Measurements from ENCODE around the gene MARCHF6. TPM values are rescaled to one million over a fixed set of nuclear protein-coding genes. Genes with fewer than 3 reads are reported as not detected.
"Not testable (repeated sequence)": the region's sequence is repeated elsewhere in the genome, so short reads cannot be mapped to it uniquely, and the experiment has no call there.

Gene MARCHF6
- total and polyA plus RNA-seq, 12 donors = 30.4 to 210 (median 185) TPM

DNA sequence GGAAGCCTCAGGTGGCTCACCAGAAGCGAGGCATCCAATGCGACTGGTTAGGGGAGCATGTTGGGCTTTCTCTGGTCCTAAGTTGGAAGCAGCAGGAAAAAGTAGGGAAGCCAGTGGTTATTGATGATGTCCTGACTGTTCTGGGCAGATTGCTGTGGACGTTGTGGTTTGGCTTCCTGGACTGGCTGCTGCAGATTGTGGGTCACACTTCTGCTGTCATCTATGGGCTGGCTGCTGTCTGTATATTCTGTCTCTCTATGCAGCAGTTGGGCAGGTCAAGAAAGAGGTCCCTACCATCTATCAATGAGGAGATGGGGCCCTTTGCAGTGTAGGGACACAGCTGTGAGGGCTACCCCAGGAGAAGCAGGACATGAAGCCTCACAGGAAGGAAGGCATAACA is 13.5 kb upstream of the MARCHF6 start:
- TF ChIP-seq, protein P1, sequence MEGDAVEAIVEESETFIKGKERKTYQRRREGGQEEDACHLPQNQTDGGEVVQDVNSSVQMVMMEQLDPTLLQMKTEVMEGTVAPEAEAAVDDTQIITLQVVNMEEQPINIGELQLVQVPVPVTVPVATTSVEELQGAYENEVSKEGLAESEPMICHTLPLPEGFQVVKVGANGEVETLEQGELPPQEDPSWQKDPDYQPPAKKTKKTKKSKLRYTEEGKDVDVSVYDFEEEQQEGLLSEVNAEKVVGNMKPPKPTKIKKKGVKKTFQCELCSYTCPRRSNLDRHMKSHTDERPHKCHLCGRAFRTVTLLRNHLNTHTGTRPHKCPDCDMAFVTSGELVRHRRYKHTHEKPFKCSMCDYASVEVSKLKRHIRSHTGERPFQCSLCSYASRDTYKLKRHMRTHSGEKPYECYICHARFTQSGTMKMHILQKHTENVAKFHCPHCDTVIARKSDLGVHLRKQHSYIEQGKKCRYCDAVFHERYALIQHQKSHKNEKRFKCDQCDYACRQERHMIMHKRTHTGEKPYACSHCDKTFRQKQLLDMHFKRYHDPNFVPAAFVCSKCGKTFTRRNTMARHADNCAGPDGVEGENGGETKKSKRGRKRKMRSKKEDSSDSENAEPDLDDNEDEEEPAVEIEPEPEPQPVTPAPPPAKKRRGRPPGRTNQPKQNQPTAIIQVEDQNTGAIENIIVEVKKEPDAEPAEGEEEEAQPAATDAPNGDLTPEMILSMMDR (IDR thresholded peaks at IDR 0.05) = no peak
- H3K27me3 ChIP-seq = no peaks in the 10 kb centered on the region
- peaks cover 0 to 8% (median 0%) of the 10 kb centered on the region in 9 donors for H3K4me1 ChIP-seq
- 78% methylated on average over 3 of the region's 3 CpGs for whole genome bisulfite sequencing, 2 donors
- H3K9me3 ChIP-seq = peaks cover 0 to 11% (median 0%) of the 10 kb centered on the region in 11 donors
- H3K27ac ChIP-seq = no peak overlapping the region
- intact Hi-C loops (cut with DNase I) = loop anchor here in 1 of 10 donors (10.0 kb wide), 1 partner anchor 55 kb away; no protein-coding TSS in a partner anchor
- H3K36me3 ChIP-seq = no peaks in the 10 kb centered on the region
- ATAC-seq = no peak
- H3K4me3 ChIP-seq = no peak overlapping the region
- DNase-seq = no peak

DNA sequence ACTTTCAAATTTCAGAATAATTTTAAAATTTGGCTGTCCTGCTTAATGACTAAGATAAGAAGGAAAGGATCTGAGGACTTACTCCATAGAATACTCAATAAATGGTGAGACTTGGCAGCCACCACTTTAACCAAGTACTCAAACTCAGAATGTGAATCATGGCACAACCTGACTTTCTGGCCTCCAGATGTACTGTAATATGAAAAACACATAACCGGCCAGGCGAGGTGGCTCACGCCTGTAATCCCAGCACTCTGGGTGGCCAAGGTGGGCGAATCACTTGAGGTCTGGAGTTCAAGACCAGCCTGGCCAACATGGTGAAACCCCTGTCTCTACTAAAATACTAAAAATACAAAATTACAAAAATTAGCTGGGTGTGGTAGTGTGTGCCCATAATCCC is 10.0 kb upstream of the MARCHF6 start:
- H3K27me3 ChIP-seq = no peaks in the 10 kb centered on the region
- intact Hi-C loops (cut with DNase I) = no loop called here
- WGBS, 2 donors = 90 to 94% methylated on average over 4 of the region's 4 CpGs
- ATAC-seq (no peak), DNase-seq (no peak)
- no peak overlapping the region for H3K27ac ChIP-seq
- H3K36me3 ChIP-seq = no peaks in the 10 kb centered on the region
- H3K9me3 ChIP-seq = peaks cover 0 to 11% (median 0%) of the 10 kb centered on the region in 11 donors
- TF ChIP-seq, protein P1 (IDR thresholded peaks at IDR 0.05) = no peak
- no peak overlapping the region for H3K4me3 ChIP-seq
- no peaks in the 10 kb centered on the region for H3K4me1 ChIP-seq

DNA sequence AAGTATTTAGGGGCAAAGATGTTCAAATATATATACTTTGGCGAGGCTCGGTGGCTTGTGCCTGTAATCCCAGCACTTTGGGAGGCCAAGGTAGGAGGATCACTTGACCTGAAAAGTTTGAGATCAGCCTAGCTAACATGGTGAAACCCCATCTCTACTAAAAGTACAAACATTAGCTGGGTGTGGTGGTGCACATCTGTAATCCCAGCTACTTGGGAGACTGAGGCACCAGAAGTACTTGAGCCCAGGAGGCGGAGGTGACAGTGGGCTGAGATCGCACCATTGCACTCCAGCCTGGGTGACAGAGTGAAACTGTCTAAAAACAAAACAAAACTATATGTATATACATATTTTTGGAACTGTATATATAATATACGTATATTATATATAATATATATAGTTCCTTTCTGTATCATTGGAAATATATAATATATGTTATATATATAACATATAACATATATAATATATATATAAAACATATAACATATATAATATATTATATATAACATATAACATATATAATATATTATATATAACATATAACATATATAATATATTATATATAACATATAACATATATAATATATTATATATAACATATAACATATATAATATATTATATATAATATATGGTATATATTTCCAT is 8.9 kb upstream of the MARCHF6 start:
- ATAC-seq; H3K27me3 ChIP-seq; H3K4me1 ChIP-seq; H3K36me3 ChIP-seq; H3K4me3 ChIP-seq; intact Hi-C loops (cut with DNase I); H3K27ac ChIP-seq; DNase-seq: not testable (repeated sequence)
- peaks cover 0 to 11% (median 0%) of the 10 kb centered on the region in 11 donors for H3K9me3 ChIP-seq
- 98 to 99% methylated on average over 5 of the region's 5 CpGs for whole genome bisulfite sequencing, 2 donors

DNA sequence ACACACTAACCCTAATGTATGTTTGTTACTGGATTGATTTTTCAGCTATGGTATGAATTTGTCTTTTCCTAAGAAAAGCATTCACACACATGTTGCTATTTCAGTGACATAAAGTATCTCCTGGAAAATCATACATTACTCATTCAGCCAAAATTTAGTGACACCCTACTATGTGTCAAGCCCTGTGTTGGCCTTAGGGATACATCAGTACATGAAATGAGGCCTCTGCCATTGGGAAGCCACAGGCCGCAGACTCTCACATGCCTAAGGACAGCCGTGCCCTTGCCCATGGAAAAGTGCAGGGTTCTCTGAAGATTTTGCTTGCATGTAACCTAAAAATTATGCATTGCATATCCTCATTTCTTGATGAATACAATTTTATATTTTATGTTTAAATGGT is 5.2 kb upstream of the MARCHF6 start:
- WGBS, 2 donors = 86 to 88% methylated on average over 2 of the region's 2 CpGs
- Histone ChIP-seq H3K36me3 (no peaks in the 10 kb centered on the region), H3K27me3 (no peaks in the 10 kb centered on the region), H3K4me1 (peaks cover 0 to 22% (median 14%) of the 10 kb centered on the region in 9 donors), H3K4me3 (no peak overlapping the region), H3K9me3 (peaks cover 0 to 8% (median 0%) of the 10 kb centered on the region in 11 donors), H3K27ac (peak overlapping the region in 1 of 10 donors; percentile 9)
- intact Hi-C loops (cut with DNase I) = no loop called here
- TF ChIP-seq, protein P1 (IDR thresholded peaks at IDR 0.05) = no peak
- no peak for DNase-seq
- ATAC-seq = no peak

All from heart right ventricle (tissue), 16 donors.